ENCODE results near the gene BTBD2. TPM values are rescaled to one million over a fixed set of nuclear protein-coding genes. Genes with fewer than 3 reads are reported as not detected.
"Not testable (repeated sequence)": the region's sequence is repeated elsewhere in the genome, so short reads cannot be mapped to it uniquely, and the experiment has no call there.

Gene BTBD2
- polyA plus RNA-seq, 3 donors: 2.8 to 36.0 (median 3.3) TPM

GRCh38 chr19:2035590-2035991, 20.1 kb upstream of the BTBD2 start:
- Histone ChIP-seq H3K9ac (ENCODE audit: insufficient read depth, low read length, poor library complexity, severe bottlenecking) (no peak overlapping the region), H3K79me2 (ENCODE audit: insufficient read depth, low read length) (peaks cover 4% of the 10 kb centered on the region), H3K27me3 (ENCODE audit: control insufficient read depth in 2 of 2, insufficient read depth in 2 of 2, low read length in 2 of 2) (no peaks in the 10 kb centered on the region), H3K4me2 (replicated peaks; ENCODE audit: extremely low read depth, low read length, poor library complexity, severe bottlenecking) (no peak overlapping the region), H3K4me3 (replicated peaks in 1 of 3; ENCODE audit: low read depth in 2 of 3, low read length in 3 of 3) (peak overlapping the region in 1 of 3 experiments; percentile 44), H3K36me3 (replicated peaks in 1 of 2; ENCODE audit: control insufficient read depth in 1 of 2, insufficient read depth in 2 of 2, low read length in 2 of 2) (peaks cover 26 to 29% of the 10 kb centered on the region in 2 donors), H2AFZ (ENCODE audit: insufficient read depth, low read depth, low read length, poor library complexity, severe bottlenecking) (no peak overlapping the region), H3K27ac (ENCODE audit: low read depth in 1 of 2, low read length in 2 of 2) (peak overlapping the region in 1 of 2 donors; percentile 9), H3K4me1 (ENCODE audit: control insufficient read depth in 1 of 2, insufficient read depth in 2 of 2, low read length in 2 of 2) (peaks cover 29 to 42% of the 10 kb centered on the region in 2 donors), H3K9me3 (replicated peaks in 1 of 2; ENCODE audit: control insufficient read depth in 1 of 2, insufficient read depth in 1 of 2, low read length in 2 of 2) (peaks cover 7 to 16% of the 10 kb centered on the region in 2 donors), H4K20me1 (ENCODE audit: insufficient read depth, low read length) (peaks cover 30% of the 10 kb centered on the region)
- peaks cover 15 to 24% of the 10 kb centered on the region in 2 donors for H3K36me3 Mint-ChIP-seq
- H3K27ac Mint-ChIP-seq: peak overlapping the region; percentile 64 to 88 (median 78)
- peak overlapping the region in 1 of 2 donors; percentile 69 for H3K4me3 Mint-ChIP-seq
- WGBS (ENCODE audit: insufficient coverage): 86% methylated on average over 12 of the region's 14 CpGs
- DNase-seq: no peak
- H3K4me1 Mint-ChIP-seq: peaks cover 32% of the 10 kb centered on the region
- peaks cover 10 to 21% (median 14%) of the 10 kb centered on the region in 7 donors for H3K9me3 Mint-ChIP-seq
- intact Hi-C loops (cut with micrococcal nuclease): no loop called here
- peaks cover 0 to 5% (median 2%) of the 10 kb centered on the region in 3 donors for H3K27me3 Mint-ChIP-seq (ENCODE audit: low read depth in 3 of 3)
- no peak for TF ChIP-seq CTCF (IDR thresholded peaks at IDR 0.05)

GRCh38 chr19:2034729-2035589, 19.4 kb upstream of the BTBD2 start:
- peaks cover 20 to 23% of the 10 kb centered on the region in 2 donors for H3K36me3 ChIP-seq (replicated peaks in 1 of 2; ENCODE audit: control insufficient read depth in 1 of 2, insufficient read depth in 2 of 2, low read length in 2 of 2)
- peak overlapping the region; percentile 64 to 88 (median 84) for H3K27ac Mint-ChIP-seq
- peaks cover 2 to 5% (median 3%) of the 10 kb centered on the region in 3 donors for H3K27me3 Mint-ChIP-seq (ENCODE audit: low read depth in 3 of 3)
- no peak for TF ChIP-seq CTCF (IDR thresholded peaks at IDR 0.05)
- H3K27me3 ChIP-seq (ENCODE audit: control insufficient read depth in 2 of 2, insufficient read depth in 2 of 2, low read length in 2 of 2): no peaks in the 10 kb centered on the region
- H3K4me3 ChIP-seq (replicated peaks in 1 of 3; ENCODE audit: low read depth in 2 of 3, low read length in 3 of 3): peak overlapping the region in 1 of 3 experiments; percentile 44
- peaks cover 29 to 42% of the 10 kb centered on the region in 2 donors for H3K4me1 ChIP-seq (ENCODE audit: control insufficient read depth in 1 of 2, insufficient read depth in 2 of 2, low read length in 2 of 2)
- no peaks in the 10 kb centered on the region for H3K79me2 ChIP-seq (ENCODE audit: insufficient read depth, low read length)
- intact Hi-C loops (cut with micrococcal nuclease): loop anchor here in 1 of 2 donors (5.0 kb wide), 1 partner anchor 32 kb away; no protein-coding TSS in a partner anchor
- H3K9ac ChIP-seq (ENCODE audit: insufficient read depth, low read length, poor library complexity, severe bottlenecking): no peak overlapping the region
- H4K20me1 ChIP-seq (ENCODE audit: insufficient read depth, low read length): peaks cover 24% of the 10 kb centered on the region
- H3K9me3 Mint-ChIP-seq: peaks cover 10 to 21% (median 14%) of the 10 kb centered on the region in 7 donors
- peak; percentile 68 to 75 (median 70) for DNase-seq
- H3K4me2 ChIP-seq (replicated peaks; ENCODE audit: extremely low read depth, low read length, poor library complexity, severe bottlenecking): peak overlapping the region; percentile 51
- peaks cover 12 to 18% of the 10 kb centered on the region in 2 donors for H3K36me3 Mint-ChIP-seq
- peak overlapping the region; percentile 69 to 71 for H3K4me3 Mint-ChIP-seq
- no peak overlapping the region for H2AFZ ChIP-seq (ENCODE audit: insufficient read depth, low read depth, low read length, poor library complexity, severe bottlenecking)
- WGBS (ENCODE audit: insufficient coverage): 42% methylated on average over 28 of the region's 34 CpGs
- H3K27ac ChIP-seq (ENCODE audit: low read depth in 1 of 2, low read length in 2 of 2): peak overlapping the region in 1 of 2 donors; percentile 9
- peaks cover 7 to 16% of the 10 kb centered on the region in 2 donors for H3K9me3 ChIP-seq (replicated peaks in 1 of 2; ENCODE audit: control insufficient read depth in 1 of 2, insufficient read depth in 1 of 2, low read length in 2 of 2)
- peaks cover 32% of the 10 kb centered on the region for H3K4me1 Mint-ChIP-seq

GRCh38 chr19:2034253-2034652, 18.7 kb upstream of the BTBD2 start:
- Mint-ChIP-seq H3K4me3 (peak overlapping the region in 1 of 2 donors; percentile 69), H3K9me3 (peaks cover 10 to 21% (median 14%) of the 10 kb centered on the region in 7 donors), H3K27ac (peak overlapping the region in 2 of 7 donors; percentile 64 to 77), H3K4me1 (peaks cover 32% of the 10 kb centered on the region), H3K36me3 (peaks cover 9 to 13% of the 10 kb centered on the region in 2 donors)
- 94% methylated on average over 15 of the region's 15 CpGs for WGBS (ENCODE audit: insufficient coverage)
- H3K27ac ChIP-seq (ENCODE audit: low read depth in 1 of 2, low read length in 2 of 2); H3K27me3 ChIP-seq (ENCODE audit: control insufficient read depth in 2 of 2, insufficient read depth in 2 of 2, low read length in 2 of 2); DNase-seq; H3K79me2 ChIP-seq (ENCODE audit: insufficient read depth, low read length); H3K27me3 Mint-ChIP-seq (ENCODE audit: low read depth in 3 of 3); H3K9ac ChIP-seq (ENCODE audit: insufficient read depth, low read length, poor library complexity, severe bottlenecking); H2AFZ ChIP-seq (ENCODE audit: insufficient read depth, low read depth, low read length, poor library complexity, severe bottlenecking): not testable (repeated sequence)
- H3K4me1 ChIP-seq (ENCODE audit: control insufficient read depth in 1 of 2, insufficient read depth in 2 of 2, low read length in 2 of 2): peaks cover 29 to 42% of the 10 kb centered on the region in 2 donors
- H3K9me3 ChIP-seq (replicated peaks in 1 of 2; ENCODE audit: control insufficient read depth in 1 of 2, insufficient read depth in 1 of 2, low read length in 2 of 2): peaks cover 7 to 16% of the 10 kb centered on the region in 2 donors
- peak overlapping the region; percentile 51 for H3K4me2 ChIP-seq (replicated peaks; ENCODE audit: extremely low read depth, low read length, poor library complexity, severe bottlenecking)
- peak overlapping the region in 1 of 3 experiments; percentile 44 for H3K4me3 ChIP-seq (replicated peaks in 1 of 3; ENCODE audit: low read depth in 2 of 3, low read length in 3 of 3)
- intact Hi-C loops (cut with micrococcal nuclease): loop anchor here in 1 of 2 donors (5.0 kb wide), 1 partner anchor 33 kb away; no protein-coding TSS in a partner anchor
- peaks cover 13 to 16% of the 10 kb centered on the region in 2 donors for H3K36me3 ChIP-seq (replicated peaks in 1 of 2; ENCODE audit: control insufficient read depth in 1 of 2, insufficient read depth in 2 of 2, low read length in 2 of 2)
- peaks cover 18% of the 10 kb centered on the region for H4K20me1 ChIP-seq (ENCODE audit: insufficient read depth, low read length)
